Gastroesophageal sphincter (tissue), 3 donors: ENCODE results near the gene PCDH9.

ENCODE experiments used
- POLR2AphosphoS5 ChIP-seq: sonication (generic); formaldehyde crosslinking; IDR thresholded peaks from one replicate; pipeline ENCODE4 v1.6.1; 2017; ENCODE audit warnings: antibody characterized with exemption
- TF ChIP-seq, protein P1 (sequence below), 4 experiments: fragments of 200-600 bp in 2 of 4; fragments of 450-650 bp in 2 of 4; sonication (generic) in 1 of 4; IDR thresholded peaks; one replicate each; pipeline ENCODE4 v1.5.1; 2017 to 2019; ENCODE audit warnings: antibody characterized with exemption in 4 of 4, mild to moderate bottlenecking in 2 of 4, moderate library complexity in 2 of 4

GRCh38 chr13:66265371-66265770, 964.8 kb downstream of the PCDH9 start:
- TF ChIP-seq, protein P1, sequence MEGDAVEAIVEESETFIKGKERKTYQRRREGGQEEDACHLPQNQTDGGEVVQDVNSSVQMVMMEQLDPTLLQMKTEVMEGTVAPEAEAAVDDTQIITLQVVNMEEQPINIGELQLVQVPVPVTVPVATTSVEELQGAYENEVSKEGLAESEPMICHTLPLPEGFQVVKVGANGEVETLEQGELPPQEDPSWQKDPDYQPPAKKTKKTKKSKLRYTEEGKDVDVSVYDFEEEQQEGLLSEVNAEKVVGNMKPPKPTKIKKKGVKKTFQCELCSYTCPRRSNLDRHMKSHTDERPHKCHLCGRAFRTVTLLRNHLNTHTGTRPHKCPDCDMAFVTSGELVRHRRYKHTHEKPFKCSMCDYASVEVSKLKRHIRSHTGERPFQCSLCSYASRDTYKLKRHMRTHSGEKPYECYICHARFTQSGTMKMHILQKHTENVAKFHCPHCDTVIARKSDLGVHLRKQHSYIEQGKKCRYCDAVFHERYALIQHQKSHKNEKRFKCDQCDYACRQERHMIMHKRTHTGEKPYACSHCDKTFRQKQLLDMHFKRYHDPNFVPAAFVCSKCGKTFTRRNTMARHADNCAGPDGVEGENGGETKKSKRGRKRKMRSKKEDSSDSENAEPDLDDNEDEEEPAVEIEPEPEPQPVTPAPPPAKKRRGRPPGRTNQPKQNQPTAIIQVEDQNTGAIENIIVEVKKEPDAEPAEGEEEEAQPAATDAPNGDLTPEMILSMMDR (IDR thresholded peaks at IDR 0.05): no peak
- TF ChIP-seq POLR2AphosphoS5: no peak
